ENCODE results near the gene NRG3.

The NRG3 gene

GRCh38 chr10:82468453-82468852 lies 593.5 kb downstream of the NRG3 start:
- no peak for TF ChIP-seq CTCF (conservative IDR thresholded peaks at IDR 0.05)
- no peak overlapping the region for H3K27ac ChIP-seq

GRCh38 chr10:82472406-82473335 lies 597.7 kb downstream of the NRG3 start:
- no peak overlapping the region for H3K27ac ChIP-seq
- no peak for TF ChIP-seq CTCF (conservative IDR thresholded peaks at IDR 0.05)

- no peak overlapping the region for H3K27ac ChIP-seq
- no peak for TF ChIP-seq CTCF (conservative IDR thresholded peaks at IDR 0.05)
Observed at GRCh38 chr10:82477776-82478175, 602.8 kb downstream of the NRG3 start.

GRCh38 chr10:82492647-82493046 lies 617.7 kb downstream of the NRG3 start:
- H3K27ac ChIP-seq: no peak overlapping the region
- TF ChIP-seq CTCF (conservative IDR thresholded peaks at IDR 0.05): no peak

- no peak overlapping the region for H3K27ac ChIP-seq
- no peak for TF ChIP-seq CTCF (conservative IDR thresholded peaks at IDR 0.05)
Observed at GRCh38 chr10:82496114-82496513, 621.1 kb downstream of the NRG3 start.

GRCh38 chr10:82497439-82497838 lies 622.4 kb downstream of the NRG3 start:
- TF ChIP-seq CTCF (conservative IDR thresholded peaks at IDR 0.05): no peak
- H3K27ac ChIP-seq: no peak overlapping the region

- no peak for TF ChIP-seq CTCF (conservative IDR thresholded peaks at IDR 0.05)
Observed at GRCh38 chr10:82498976-82499375, 624.0 kb downstream of the NRG3 start.

More at GRCh38 chr10:82498976-82499375, 624.0 kb downstream of the NRG3 start:
- H3K27ac ChIP-seq: no peak overlapping the region

All from VCaP (cell line).